LNCAP (cell line): ENCODE results near the gene SETD1B.

Experiments
- TF ChIP-seq, protein P1 (sequence below): fragments of 450-650 bp; IDR thresholded peaks from 2 replicates; pipeline ENCODE4 v1.5.1; 2017; ENCODE audit warnings: mild to moderate bottlenecking

Gene SETD1B

DNA sequence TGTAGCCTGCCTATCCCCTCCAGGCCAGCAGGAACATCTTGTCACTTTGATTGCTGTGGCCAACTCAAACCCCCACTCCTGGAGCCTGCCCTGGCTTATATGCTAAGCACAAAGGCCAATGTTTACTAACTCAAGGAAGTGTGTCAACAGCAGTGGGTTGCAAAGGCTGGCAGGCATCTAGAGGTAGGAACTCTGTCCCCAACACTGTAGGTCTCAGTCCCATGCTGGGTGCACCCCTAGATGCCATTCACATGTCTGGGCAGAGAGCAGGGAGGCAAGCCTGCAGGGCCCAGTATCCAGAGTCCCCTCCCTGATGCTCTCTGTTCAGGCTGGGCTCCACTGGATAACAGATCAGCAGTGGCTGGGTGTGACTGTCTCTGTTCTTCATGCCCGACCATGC is 56.4 kb downstream of the SETD1B start:
- TF ChIP-seq, protein P1, sequence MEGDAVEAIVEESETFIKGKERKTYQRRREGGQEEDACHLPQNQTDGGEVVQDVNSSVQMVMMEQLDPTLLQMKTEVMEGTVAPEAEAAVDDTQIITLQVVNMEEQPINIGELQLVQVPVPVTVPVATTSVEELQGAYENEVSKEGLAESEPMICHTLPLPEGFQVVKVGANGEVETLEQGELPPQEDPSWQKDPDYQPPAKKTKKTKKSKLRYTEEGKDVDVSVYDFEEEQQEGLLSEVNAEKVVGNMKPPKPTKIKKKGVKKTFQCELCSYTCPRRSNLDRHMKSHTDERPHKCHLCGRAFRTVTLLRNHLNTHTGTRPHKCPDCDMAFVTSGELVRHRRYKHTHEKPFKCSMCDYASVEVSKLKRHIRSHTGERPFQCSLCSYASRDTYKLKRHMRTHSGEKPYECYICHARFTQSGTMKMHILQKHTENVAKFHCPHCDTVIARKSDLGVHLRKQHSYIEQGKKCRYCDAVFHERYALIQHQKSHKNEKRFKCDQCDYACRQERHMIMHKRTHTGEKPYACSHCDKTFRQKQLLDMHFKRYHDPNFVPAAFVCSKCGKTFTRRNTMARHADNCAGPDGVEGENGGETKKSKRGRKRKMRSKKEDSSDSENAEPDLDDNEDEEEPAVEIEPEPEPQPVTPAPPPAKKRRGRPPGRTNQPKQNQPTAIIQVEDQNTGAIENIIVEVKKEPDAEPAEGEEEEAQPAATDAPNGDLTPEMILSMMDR: no peak

DNA sequence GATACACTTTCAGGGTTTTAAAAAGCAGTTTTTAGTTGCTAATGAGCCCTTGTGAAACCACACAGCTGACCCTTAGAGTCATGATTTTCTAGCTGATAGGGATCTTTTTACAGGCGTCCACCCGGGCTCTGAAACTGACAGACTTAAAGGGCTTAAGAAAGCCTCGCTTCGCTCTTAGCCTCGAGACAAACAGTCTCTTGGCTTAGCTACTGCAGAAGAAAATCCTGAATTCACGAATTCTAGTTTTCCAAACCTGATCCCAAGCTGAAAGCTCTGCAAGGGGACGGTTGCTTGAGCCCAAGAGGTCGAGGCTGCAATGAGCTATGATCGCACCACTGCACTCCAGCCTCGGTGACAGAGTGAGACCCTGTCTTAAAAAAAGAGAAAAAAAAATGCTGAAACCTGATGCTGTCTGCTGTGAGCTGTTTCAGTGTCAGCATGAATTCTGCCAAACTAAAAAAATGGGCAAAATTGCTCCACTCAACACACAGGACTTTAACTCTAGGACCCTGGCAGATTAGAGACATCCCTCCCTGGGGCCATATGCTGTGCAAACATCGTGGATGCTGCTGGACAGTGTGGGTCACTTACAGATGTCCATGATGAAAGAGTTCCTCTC is 57.9 kb downstream of the SETD1B start:
- TF ChIP-seq, protein P1: no peak

GRCh38 chr12:121866331-121866730 is 62.5 kb downstream of the SETD1B start:
- TF ChIP-seq, protein P1: no peak

DNA sequence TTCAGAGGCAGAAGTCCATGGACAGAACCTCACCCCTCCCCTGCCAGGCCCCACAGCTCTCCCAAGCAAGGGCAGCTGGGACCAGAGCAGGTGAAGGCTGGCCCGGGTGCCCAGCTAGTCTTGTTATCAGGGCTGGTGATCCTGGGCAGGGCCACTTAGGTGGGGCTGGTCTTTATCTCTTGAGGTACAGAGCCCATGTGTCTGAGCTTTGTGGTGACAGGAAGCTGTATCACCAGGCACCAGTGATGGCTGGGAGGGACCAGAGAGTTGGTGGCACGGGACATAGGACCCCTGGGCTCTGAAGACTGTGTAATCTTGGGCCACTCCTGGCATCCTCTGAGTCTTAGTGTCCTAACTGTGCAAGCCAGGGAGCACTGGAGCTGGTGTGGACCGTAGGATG is 67.7 kb downstream of the SETD1B start:
- TF ChIP-seq, protein P1: no peak

DNA sequence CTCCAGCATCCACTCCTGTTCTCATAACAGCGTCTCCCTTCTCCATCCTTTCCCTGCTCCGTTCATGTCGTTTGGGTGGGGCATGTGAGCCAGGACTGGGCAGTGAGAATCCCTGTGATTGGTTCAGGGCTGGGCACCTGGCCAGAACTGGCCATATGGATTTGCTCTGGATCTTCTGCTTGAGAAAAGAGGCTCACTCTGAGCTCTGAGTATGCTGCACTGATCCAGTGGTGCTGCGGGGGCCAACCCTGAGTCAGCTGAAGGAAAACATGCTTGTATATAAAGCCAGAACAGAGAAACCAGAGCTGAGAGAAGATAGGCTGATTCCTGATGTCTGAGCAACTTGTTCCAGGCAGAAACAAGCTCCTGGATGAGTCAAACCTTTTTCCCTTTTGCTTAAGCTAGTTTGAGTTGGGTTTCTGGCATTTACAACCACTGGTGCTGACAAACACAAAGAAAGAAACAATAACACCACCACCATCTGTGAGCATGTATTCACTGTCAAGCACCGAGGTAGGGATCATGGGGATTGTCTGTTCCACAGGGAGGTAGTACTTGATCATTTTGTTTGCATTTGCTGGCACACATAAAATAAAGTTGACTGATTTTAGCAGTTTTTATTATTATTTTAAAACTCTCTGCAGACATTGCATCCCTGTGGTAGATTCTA is 68.9 kb downstream of the SETD1B start:
- TF ChIP-seq, protein P1: no peak

DNA sequence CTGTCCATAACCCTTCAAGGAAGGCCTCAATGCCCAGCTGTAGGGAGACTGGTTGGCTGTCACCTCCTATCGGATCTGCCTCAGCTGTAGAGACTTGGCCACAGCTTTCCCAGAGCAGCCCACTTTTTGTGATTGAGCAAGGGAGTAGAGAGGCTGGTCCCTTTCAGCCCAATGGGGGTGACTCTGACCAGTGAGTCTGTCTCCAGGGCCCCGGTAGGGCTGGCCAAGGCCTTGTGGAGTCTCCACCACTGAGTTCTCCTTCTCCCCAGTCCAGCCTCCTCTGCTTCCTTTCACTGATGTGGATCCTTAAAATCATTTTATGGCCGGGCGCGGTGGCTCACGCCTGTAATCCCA is 69.4 kb downstream of the SETD1B start:
- TF ChIP-seq, protein P1: no peak

GRCh38 chr12:121874071-121874470 is 70.3 kb downstream of the SETD1B start:
- TF ChIP-seq, protein P1: no peak
